H1 (cell line): ENCODE results near the gene CCBE1. TPM values are rescaled to one million over a fixed set of nuclear protein-coding genes. Genes with fewer than 3 reads are reported as not detected.

Experiments used
- CTCF ChIA-PET: fragments of 300-600 bp; sonication (Branson Sonifier 250); formaldehyde crosslinking; loops from one replicate; lab custom pipeline; 2021; ENCODE audit not compliant: partially characterized antibody; lab: Charles Lee
- POLR2A ChIA-PET: fragments of 300-600 bp; sonication (Branson Sonifier 250); formaldehyde crosslinking; loops from one replicate; lab custom pipeline; 2021; ENCODE audit warnings: inconsistent platforms; ENCODE audit not compliant: partially characterized antibody; lab: Charles Lee
- DNase-seq, 2 experiments: peaks; one replicate each; pipeline versions ENCODE4 v3.0.0 to v3.0.0-alpha.2; 2010 to 2022; ENCODE audit warnings: low spot score in 2 of 2, low read depth in 1 of 2, mixed read lengths in 1 of 2
- FAIRE-seq: peaks from 2 replicates; lab custom pipeline; 2011; peaks lifted over from hg19 to GRCh38; lab: Jason Lieb, UNC
- H2AFZ ChIP-seq: 2 replicates; pipeline ENCODE4 v1.8.1; 2012; ENCODE audit warnings: low read length, inconsistent platforms
- H2AK5ac ChIP-seq: 2 replicates; pipeline ENCODE4 v1.6.1; 2013; ENCODE audit warnings: low read depth, low read length
- H2BK120ac ChIP-seq: replicated peaks from 2 replicates; pipeline ENCODE3; 2013; ENCODE audit warnings: low read depth, low read length, inconsistent platforms
- H2BK12ac ChIP-seq: 2 replicates; pipeline ENCODE4 v1.6.1; 2013; ENCODE audit warnings: low read depth, low read length
- H2BK15ac ChIP-seq: 2 replicates; pipeline ENCODE4 v1.6.1; 2013; ENCODE audit warnings: low read length
- H2BK20ac ChIP-seq: 2 replicates; pipeline ENCODE4 v1.6.1; 2013; ENCODE audit warnings: low read length
- H2BK5ac ChIP-seq: 2 replicates; pipeline ENCODE4 v1.6.1; 2013; ENCODE audit warnings: low read depth, low read length
- H3K14ac ChIP-seq: 2 replicates; pipeline ENCODE4 v1.6.1; 2013; ENCODE audit warnings: inconsistent platforms; ENCODE audit not compliant: insufficient read length
- H3K18ac ChIP-seq: 2 replicates; pipeline ENCODE4 v1.6.1; 2013; ENCODE audit warnings: low read length; ENCODE audit errors: extremely low read depth
- H3K23ac ChIP-seq: 2 replicates; pipeline ENCODE4 v1.6.1; 2013; ENCODE audit warnings: inconsistent platforms; ENCODE audit not compliant: insufficient read length
- H3K23me2 ChIP-seq: 2 replicates; pipeline ENCODE4 v1.6.1; 2013; ENCODE audit warnings: low read depth, low read length
- H3K27ac ChIP-seq: 2 replicates; pipeline ENCODE4 v1.6.1; 2011; ENCODE audit warnings: low read depth, low read length, inconsistent platforms
- H3K27me3 ChIP-seq, 4 experiments: replicated peaks in 1 of 4; 1 replicate in 1 of 4; 2 replicates in 3 of 4; pipeline versions ENCODE4 v1.6.1 to v1.8.1; 2011 to 2013; ENCODE audit warnings: low read length in 3 of 4, mild to moderate bottlenecking in 3 of 4, inconsistent platforms in 2 of 4, mixed read lengths in 2 of 4, moderate library complexity in 1 of 4; ENCODE audit not compliant: control insufficient read depth in 3 of 4, insufficient read depth in 3 of 4; ENCODE audit errors: extremely low read depth in 1 of 4
- H3K36me3 ChIP-seq, 4 experiments: 2 replicates each; pipeline versions ENCODE4 v1.6.1 to v1.8.1; 2011 to 2013; ENCODE audit warnings: mild to moderate bottlenecking in 4 of 4, low read length in 3 of 4, moderate library complexity in 2 of 4, control low read depth in 1 of 4, inconsistent platforms in 1 of 4; ENCODE audit not compliant: insufficient read depth in 4 of 4, control insufficient read depth in 2 of 4
- H3K4ac ChIP-seq: replicated peaks from 2 replicates; pipeline ENCODE3; 2013; ENCODE audit warnings: low read length, low read depth, mixed read lengths, inconsistent platforms; ENCODE audit not compliant: insufficient read length
- H3K4me1 ChIP-seq, 4 experiments: replicated peaks in 1 of 4; 1 replicate in 1 of 4; 2 replicates in 3 of 4; pipeline versions ENCODE4 v1.6.1 to v1.8.1; 2011 to 2013; ENCODE audit warnings: low read length in 3 of 4, inconsistent platforms in 2 of 4, mixed read lengths in 1 of 4; ENCODE audit not compliant: insufficient read depth in 4 of 4, control insufficient read depth in 3 of 4
- H3K4me2 ChIP-seq, 2 experiments: 2 replicates each; pipeline versions ENCODE4 v1.6.1 to v1.8.1; 2011 to 2013; ENCODE audit warnings: low read depth in 2 of 2, low read length in 2 of 2, control low read depth in 1 of 2, inconsistent platforms in 1 of 2, mild to moderate bottlenecking in 1 of 2; ENCODE audit not compliant: insufficient read depth in 1 of 2
- H3K4me3 ChIP-seq, 4 experiments: fragments of 200-600, 300-600 bp in 1 of 4; sonication (generic), shearing (Covaris generic), sonication (Bioruptor Twin) in 1 of 4; 2 replicates each; pipeline versions ENCODE4 v1.5.1 to v1.8.1; 2011 to 2016; ENCODE audit warnings: low read length in 4 of 4, low read depth in 3 of 4, control low read depth in 2 of 4, inconsistent platforms in 2 of 4, mild to moderate bottlenecking in 2 of 4, mixed read lengths in 1 of 4, moderate library complexity in 1 of 4; ENCODE audit not compliant: insufficient read depth in 2 of 4; ENCODE audit errors: extremely low read depth in 1 of 4
- H3K56ac ChIP-seq: replicated peaks from 2 replicates; pipeline ENCODE3; 2013; ENCODE audit warnings: low read depth, mild to moderate bottlenecking, mixed read lengths, low read length, inconsistent platforms; ENCODE audit not compliant: insufficient read length
- H3K79me1 ChIP-seq: 2 replicates; pipeline ENCODE4 v1.6.1; 2013; ENCODE audit warnings: low read depth, low read length, control low read depth
- H3K79me2 ChIP-seq, 2 experiments: 2 replicates each; pipeline versions ENCODE4 v1.6.1 to v1.8.1; 2012 to 2013; ENCODE audit warnings: low read length in 2 of 2, mild to moderate bottlenecking in 2 of 2, inconsistent platforms in 1 of 2; ENCODE audit not compliant: insufficient read depth in 2 of 2, control insufficient read depth in 1 of 2
- H3K9ac ChIP-seq, 4 experiments: replicated peaks in 1 of 4; 1 replicate in 1 of 4; 2 replicates in 3 of 4; pipeline versions ENCODE4 v1.6.1 to v1.8.1; 2011 to 2013; ENCODE audit warnings: low read depth in 3 of 4, low read length in 3 of 4, control low read depth in 2 of 4, mild to moderate bottlenecking in 2 of 4, moderate library complexity in 2 of 4, inconsistent platforms in 1 of 4; ENCODE audit errors: extremely low read depth in 1 of 4
- H3K9me3 ChIP-seq, 2 experiments: 2 replicates each; pipeline versions ENCODE4 v1.6.1 to v1.8.1; 2012 to 2013; ENCODE audit warnings: mild to moderate bottlenecking in 2 of 2, moderate library complexity in 2 of 2, control low read depth in 1 of 2, inconsistent platforms in 1 of 2, low read depth in 1 of 2, low read length in 1 of 2, mixed read lengths in 1 of 2; ENCODE audit not compliant: insufficient read depth in 2 of 2
- H4K20me1 ChIP-seq, 2 experiments: replicated peaks in 1 of 2; 2 replicates each; pipeline versions ENCODE3 to v1.8.1; 2011 to 2013; ENCODE audit warnings: inconsistent platforms in 2 of 2, low read length in 2 of 2, mild to moderate bottlenecking in 1 of 2; ENCODE audit not compliant: insufficient read depth in 2 of 2, control insufficient read depth in 1 of 2
- H4K5ac ChIP-seq: 2 replicates; pipeline ENCODE4 v1.6.1; 2013; ENCODE audit warnings: low read length, low read depth, mixed read lengths, inconsistent platforms; ENCODE audit not compliant: insufficient read length
- H4K8ac ChIP-seq: 2 replicates; pipeline ENCODE4 v1.8.0; 2013; ENCODE audit warnings: mild to moderate bottlenecking, moderate library complexity, low read length, inconsistent platforms; ENCODE audit not compliant: insufficient read depth; ENCODE audit errors: extremely low read depth
- H4K91ac ChIP-seq: replicated peaks from 2 replicates; pipeline ENCODE3; 2013; ENCODE audit warnings: low read length, mixed read lengths, inconsistent platforms; ENCODE audit not compliant: insufficient read length
- CTBP2 ChIP-seq: IDR thresholded peaks from 2 replicates; pipeline ENCODE4 v1.7.0; 2011; ENCODE audit warnings: borderline replicate concordance, mild to moderate bottlenecking, moderate library complexity, mixed read lengths, low read length; ENCODE audit not compliant: insufficient read depth, insufficient read length
- CTCF ChIP-seq, 3 experiments: IDR thresholded peaks; 1 replicate in 2 of 3; 2 replicates in 1 of 3; pipeline versions ENCODE4 v1.5.1 to v1.6.1; 2011; ENCODE audit warnings: low read length in 3 of 3, mild to moderate bottlenecking in 3 of 3, inconsistent platforms in 2 of 3, low read depth in 1 of 3, moderate library complexity in 1 of 3; ENCODE audit not compliant: insufficient read depth in 1 of 3; ENCODE audit errors: control extremely low read depth in 1 of 3
- E2F6 ChIP-seq: IDR thresholded peaks from 2 replicates; pipeline ENCODE4 v1.6.1; 2012; ENCODE audit warnings: inconsistent platforms
- HDAC2 ChIP-seq, 2 experiments: fragments of 300-600 bp in 1 of 2; sonication (generic) in 1 of 2; IDR thresholded peaks; 2 replicates each; pipeline ENCODE4 v1.6.1; 2011 to 2012; ENCODE audit warnings: low read depth in 2 of 2, low read length in 2 of 2, mild to moderate bottlenecking in 2 of 2, moderate library complexity in 2 of 2, borderline replicate concordance in 1 of 2, inconsistent platforms in 1 of 2
- HDAC6 ChIP-seq: IDR thresholded peaks from one replicate; pipeline ENCODE4 v1.7.1; 2012; ENCODE audit warnings: low read depth, mild to moderate bottlenecking, inconsistent platforms, low read length, moderate library complexity
- RXRA ChIP-seq: IDR thresholded peaks from 2 replicates; pipeline ENCODE4 v1.6.1; 2011; ENCODE audit warnings: low read depth, mild to moderate bottlenecking, low read length, moderate library complexity; ENCODE audit not compliant: insufficient read depth
- SP1 ChIP-seq: IDR thresholded peaks from 2 replicates; pipeline ENCODE4 v1.6.1; 2011; ENCODE audit warnings: low read depth, low read length
- TAF1 ChIP-seq: IDR thresholded peaks from 2 replicates; pipeline ENCODE4 v1.6.1; 2011; ENCODE audit warnings: mild to moderate bottlenecking, low read depth, low read length
- WGBS, 2 experiments: shearing (Covaris generic) in 1 of 2; methylation state at CpG; one replicate each; pipeline versions ENCODE4 v1.1.6 to v1.1.7; 2013 to 2015; ENCODE audit warnings: low lambda C conversion rate in 2 of 2, mixed read lengths in 2 of 2, inconsistent platforms in 1 of 2, low coverage in 1 of 2, missing lambda C conversion rate in 1 of 2; ENCODE audit not compliant: insufficient replicate concordance in 2 of 2, insufficient coverage in 1 of 2, insufficient read length in 1 of 2; ENCODE audit errors: extremely low coverage in 1 of 2, missing lambda C conversion rate in 1 of 2; 5-methylcytosine and 5-hydroxymethylcytosine counted together
- polyA plus RNA-seq, 7 experiments: library from polyadenylated mRNA; depleted of rRNA in 3 of 7; stranded (reverse) in 5 of 7; unstranded in 2 of 7; fragments of >200 nt in 5 of 7; fragments of 200-250 nt in 2 of 7; gene quantifications; 1 replicate in 5 of 7; 2 replicates in 1 of 7; 4 replicates in 1 of 7; pipeline versions ENCODE4 v1.2.1 to v1.2.3, GENCODE V29; 2011 to 2013; ENCODE audit warnings: missing spikeins in 2 of 7, mixed read lengths in 2 of 7
- total RNA-seq: library from RNA; stranded (reverse); fragmentation: NEBNext Ultra II Directional; extraction: Animal tissue kit (Norgen Biotek cat#: 25700); gene quantifications from 2 replicates; pipeline ENCODE4 v1.2.1, GENCODE V29; 2021

The CCBE1 gene
- total and polyA plus RNA-seq, 2 of the 8 experiments (the other 6 are each of a cell fraction or from before 2014, with no cell fraction given) = 2.1 to 2.6 TPM

- Histone ChIP-seq H2AK5ac (no peak overlapping the region), H3K27ac (no peak overlapping the region), H4K20me1 (no peaks in the 10 kb centered on the region), H3K79me1 (no peaks in the 10 kb centered on the region), H3K56ac (no peak overlapping the region), H2BK15ac (no peak overlapping the region), H3K79me2 (no peaks in the 10 kb centered on the region), H3K4me2 (no peak overlapping the region), H2AFZ (no peak overlapping the region), H3K36me3 (no peaks in the 10 kb centered on the region), H4K91ac (no peak overlapping the region), H3K27me3 (no peaks in the 10 kb centered on the region), H2BK5ac (no peak overlapping the region), H3K23me2 (peaks cover 2% of the 10 kb centered on the region; the same call in 1 of the 2 replicates), H4K5ac (no peak overlapping the region), H2BK20ac (no peak overlapping the region), H4K8ac (no peak overlapping the region), H3K9me3 (no peaks in the 10 kb centered on the region), H2BK12ac (no peak overlapping the region), H3K9ac (no peak overlapping the region), H3K4ac (no peak overlapping the region), H3K4me1 (no peaks in the 10 kb centered on the region; a peak in 1 of 7 replicates), H3K23ac (no peak overlapping the region), H3K18ac (no peak overlapping the region), H3K14ac (no peak overlapping the region), H2BK120ac (no peak overlapping the region), H3K4me3 (no peak overlapping the region)
- WGBS, 2 experiments = 88% methylated on average over 15 of the region's 15 CpGs; no CpG with 5 or more reads in 1 of the 2 experiments
- no peak for DNase-seq
- POLR2A ChIA-PET = no interaction called here
- FAIRE-seq = no peak
- CTCF ChIA-PET = interaction anchor here (0.7 to 8.2 kb wide), 5 partner anchors 10 to 786 kb away, joined by 3 to 84 read pairs (median 7); no protein-coding TSS in a partner anchor
- TF ChIP-seq HDAC6 (no peak), E2F6 (no peak), CTBP2 (no peak), HDAC2 (IDR thresholded peaks at IDR 0.05; ENCODE audit: borderline replicate concordance in 1 of 2, low read depth in 2 of 2, low read length in 2 of 2) (no peak), TAF1 (no peak), RXRA (no peak), CTCF (IDR thresholded peaks at IDR 0.05; ENCODE audit: control extremely low read depth in 1 of 3, insufficient read depth in 1 of 3, low read depth in 1 of 3, low read length in 3 of 3) (no peak), SP1 (no peak)
These were observed 227.6 kb downstream of the CCBE1 start for GRCh38 chr18:59469463-59470180.
